HL-60/S4 (cell line): ENCODE results near the gene ABHD4.
"Not testable (repeated sequence)": the region's sequence is repeated elsewhere in the genome, so short reads cannot be mapped to it uniquely, and the experiment has no call there.

Source experiments
- in situ Hi-C: fragments of 300-500 bp; cut with MboI; formaldehyde crosslinking; loops from 2 replicates; pipeline ENCODE4 v1.14.3; 2022; ENCODE audit warnings: low sequenced_read_pairs

Gene ABHD4

GRCh38 chr14:22615765-22616164 lies 17.7 kb downstream of the ABHD4 start:
- in situ Hi-C loops: not testable (repeated sequence)

DNA sequence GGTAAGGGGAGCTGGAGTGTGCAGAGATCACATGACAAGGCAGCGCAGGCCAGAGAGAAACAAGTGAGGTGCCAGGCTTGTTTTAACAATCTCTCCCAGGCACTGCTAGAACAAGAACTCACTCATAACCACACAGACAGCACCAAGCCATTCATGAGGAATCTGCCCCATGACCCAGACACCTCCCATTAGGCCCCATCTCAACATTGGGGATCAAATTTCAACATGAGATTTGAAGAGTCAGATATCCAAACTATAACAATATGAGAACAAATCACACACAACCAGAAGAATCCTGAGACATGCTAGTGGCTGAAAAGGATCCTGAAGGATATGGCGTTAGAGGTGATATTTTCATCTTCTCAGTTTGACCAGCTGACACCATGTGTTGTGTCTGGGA lies 24.2 kb downstream of the ABHD4 start:
- in situ Hi-C loops: no loop called here

DNA sequence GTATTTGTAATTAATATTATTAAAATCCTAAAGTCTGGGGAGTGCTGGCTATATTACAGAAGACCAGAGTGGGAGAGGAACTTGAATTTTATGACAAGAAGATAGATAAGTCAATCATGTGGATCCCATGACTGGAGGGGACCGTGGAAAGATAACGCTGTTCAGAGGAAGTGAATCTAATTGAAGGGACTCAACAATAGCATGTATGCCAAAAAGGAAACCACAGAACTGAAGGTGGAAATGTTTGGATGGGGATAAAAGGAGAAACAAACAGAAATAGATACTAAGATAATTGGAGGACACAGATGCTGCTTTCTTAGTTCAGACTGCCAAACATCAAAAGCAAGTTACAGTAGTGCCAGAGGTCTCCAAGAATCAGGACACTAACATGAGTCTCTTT lies 24.9 kb downstream of the ABHD4 start:
- in situ Hi-C loops: no loop called here

GRCh38 chr14:22626590-22626989 lies 28.5 kb downstream of the ABHD4 start:
- in situ Hi-C loops: no loop called here

DNA sequence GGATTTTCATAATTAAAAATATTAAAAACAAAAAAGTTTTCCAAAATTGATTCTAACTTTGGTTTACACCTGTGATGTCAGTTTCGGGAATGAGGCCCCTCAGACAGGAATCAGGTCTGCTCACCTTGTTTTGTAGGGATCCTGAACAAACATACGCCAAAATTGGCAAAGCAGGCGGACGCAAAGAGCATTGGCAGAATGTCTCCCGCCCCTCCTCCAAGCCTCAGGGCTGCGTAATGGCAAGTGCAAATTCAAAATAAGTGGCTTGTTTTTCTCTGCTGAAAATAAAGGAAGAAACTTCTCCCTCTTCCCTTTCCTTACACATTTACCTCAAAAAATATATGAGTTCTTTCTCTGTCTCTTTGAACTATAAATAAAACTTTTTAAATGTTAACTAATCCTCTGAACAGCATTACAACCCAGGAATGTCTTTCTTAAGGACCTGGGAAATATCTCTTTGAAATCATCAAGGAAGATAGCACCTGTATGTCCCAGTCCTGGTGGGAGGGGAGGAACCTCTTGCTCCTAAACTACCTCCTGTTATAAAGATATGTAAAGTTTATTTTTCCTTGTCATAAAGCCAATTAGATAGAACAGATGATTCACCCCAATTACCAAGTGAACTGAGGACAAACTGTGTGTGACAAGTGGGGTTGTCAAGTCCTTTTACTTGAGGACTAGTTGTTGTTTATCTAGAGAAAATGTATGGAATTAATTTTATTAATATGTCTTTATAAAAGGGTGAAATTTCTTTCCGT lies 29.6 kb downstream of the ABHD4 start:
- in situ Hi-C loops: no loop called here

DNA sequence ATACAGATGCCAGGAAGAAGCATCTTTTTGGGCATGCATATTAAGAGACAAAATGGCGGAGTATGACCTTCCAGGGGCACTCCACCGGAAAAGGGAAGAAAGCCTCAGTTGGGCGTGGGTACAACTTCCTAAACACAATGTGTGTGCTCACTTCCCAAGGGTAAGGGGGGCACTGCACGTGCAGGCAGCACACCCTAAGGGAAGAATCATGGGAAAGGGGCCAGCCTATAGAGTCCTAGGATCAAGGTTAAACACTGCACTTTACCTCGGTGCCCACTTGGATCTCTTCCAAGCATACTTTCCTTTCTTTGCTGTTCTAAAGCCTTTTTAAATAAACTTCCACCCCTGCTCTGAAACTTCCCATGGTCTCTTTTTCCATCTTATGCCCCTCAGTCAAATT lies 31.3 kb downstream of the ABHD4 start:
- in situ Hi-C loops: no loop called here

DNA sequence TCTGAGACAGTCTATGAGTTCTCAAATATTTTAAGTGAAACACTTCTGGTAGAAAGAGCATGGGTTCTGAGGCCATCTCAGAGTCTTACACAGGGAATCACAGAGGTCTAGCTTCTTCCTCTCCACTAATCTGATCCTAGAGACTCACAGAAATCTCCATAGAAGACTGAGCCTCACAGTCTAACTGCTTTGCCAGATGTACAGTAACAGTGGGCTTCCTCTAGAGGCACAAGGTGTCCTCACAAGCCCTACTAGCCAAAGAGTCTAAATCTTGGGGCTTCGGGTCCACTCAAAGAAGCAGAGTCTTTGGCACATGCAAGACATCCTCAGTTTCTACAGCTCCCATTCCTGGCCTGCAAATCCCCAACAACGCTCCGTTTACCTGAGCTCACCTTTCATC lies 32.0 kb downstream of the ABHD4 start:
- in situ Hi-C loops: no loop called here

DNA sequence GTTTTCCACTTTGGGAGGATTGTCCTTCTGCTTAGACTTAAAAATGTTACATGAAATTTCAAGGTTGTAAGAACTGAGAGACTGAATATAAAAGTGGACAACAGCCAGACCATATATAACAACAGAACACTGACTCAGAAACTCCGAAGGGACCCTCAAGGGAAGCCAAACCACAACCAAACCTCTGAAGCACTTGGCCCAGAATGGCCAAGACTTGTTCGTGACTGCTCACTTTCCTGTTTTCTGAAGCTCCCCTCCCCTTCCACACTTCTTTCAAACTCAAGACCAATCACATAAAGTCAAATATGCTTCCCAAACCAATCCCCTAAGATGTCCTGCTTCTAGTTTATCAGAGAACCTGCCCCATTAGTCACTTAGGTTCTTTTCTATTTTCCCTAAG lies 32.4 kb downstream of the ABHD4 start:
- in situ Hi-C loops: no loop called here

DNA sequence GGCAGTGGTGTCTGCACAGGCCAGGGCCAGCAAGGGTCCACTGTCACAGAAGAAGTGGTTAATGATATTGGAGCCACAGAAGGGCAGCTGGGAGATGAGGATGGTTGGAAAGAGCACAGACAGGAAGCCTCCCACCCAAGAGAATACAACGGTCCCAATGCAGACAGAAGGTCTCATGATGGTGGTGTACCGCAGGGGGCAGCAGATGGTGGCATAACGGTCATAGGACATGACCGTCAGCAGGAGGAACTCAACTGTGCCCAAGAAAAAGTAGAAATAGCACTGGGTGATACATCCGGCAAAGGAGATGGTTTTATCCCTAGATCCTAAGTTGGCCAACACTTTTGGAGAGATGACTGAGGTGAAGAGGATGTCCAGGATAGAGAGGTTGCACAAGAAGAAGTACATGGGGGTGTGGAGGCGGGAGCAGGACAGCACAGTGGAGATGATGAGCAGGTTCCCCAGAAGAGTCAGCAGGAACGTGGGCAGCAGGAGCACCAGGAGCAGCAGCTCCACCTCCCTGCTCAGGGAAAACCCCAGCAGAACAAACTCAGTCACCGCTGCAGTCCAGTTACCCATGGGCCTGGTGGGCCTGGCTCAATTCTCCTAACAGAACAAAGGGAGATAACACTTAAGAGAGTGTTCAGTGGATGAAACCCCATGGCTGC lies 36.3 kb downstream of the ABHD4 start:
- in situ Hi-C loops: no loop called here

- in situ Hi-C loops: not testable (repeated sequence)
Observed at GRCh38 chr14:22635980-22636379, 37.9 kb downstream of the ABHD4 start.

- in situ Hi-C loops: loop anchor here (5.0 kb wide), 1 partner anchor 58 kb away; no protein-coding TSS in a partner anchor
Observed at GRCh38 chr14:22640192-22640591, 42.1 kb downstream of the ABHD4 start.

- in situ Hi-C loops: loop anchor here (5.0 kb wide), 1 partner anchor 60 kb away; no protein-coding TSS in a partner anchor
Observed at GRCh38 chr14:22641846-22642245, 43.7 kb downstream of the ABHD4 start.

DNA sequence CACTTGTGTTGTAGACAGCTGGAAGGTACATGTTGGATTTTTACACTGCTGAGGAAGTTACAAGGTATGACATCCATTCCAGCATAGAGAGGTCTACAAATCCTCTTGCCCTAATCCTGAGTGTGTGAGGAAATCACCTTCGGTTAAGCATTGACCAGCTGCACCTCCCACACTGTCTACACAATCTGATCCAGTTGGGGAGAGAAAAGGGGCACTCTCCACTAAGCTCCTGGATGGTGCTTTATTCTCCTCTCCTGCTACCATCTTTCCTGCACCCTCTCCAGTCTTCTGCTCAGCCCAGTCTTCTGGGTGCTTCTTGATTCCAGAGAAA lies 46.2 kb downstream of the ABHD4 start, which contains the start of gene OR6J1:
OR6J1 (minus strand) TSS at position 48 of the 331 bp plus-strand sequence. CDS start 9,541 bp downstream, outside the sequence.
- in situ Hi-C loops: loop anchor here (5.0 kb wide), 1 partner anchor 62 kb away; no protein-coding TSS in a partner anchor

GRCh38 chr14:22646570-22647254 lies 48.6 kb downstream of the ABHD4 start:
- in situ Hi-C loops: no loop called here

- in situ Hi-C loops: no loop called here
Observed at GRCh38 chr14:22648506-22648905, 50.4 kb downstream of the ABHD4 start.

- in situ Hi-C loops: loop anchor here (10.0 kb wide), 2 partner anchors 165 to 175 kb away; partner anchors contain the start of gene SLC7A7
Observed at GRCh38 chr14:22650046-22650739, 52.1 kb downstream of the ABHD4 start.

DNA sequence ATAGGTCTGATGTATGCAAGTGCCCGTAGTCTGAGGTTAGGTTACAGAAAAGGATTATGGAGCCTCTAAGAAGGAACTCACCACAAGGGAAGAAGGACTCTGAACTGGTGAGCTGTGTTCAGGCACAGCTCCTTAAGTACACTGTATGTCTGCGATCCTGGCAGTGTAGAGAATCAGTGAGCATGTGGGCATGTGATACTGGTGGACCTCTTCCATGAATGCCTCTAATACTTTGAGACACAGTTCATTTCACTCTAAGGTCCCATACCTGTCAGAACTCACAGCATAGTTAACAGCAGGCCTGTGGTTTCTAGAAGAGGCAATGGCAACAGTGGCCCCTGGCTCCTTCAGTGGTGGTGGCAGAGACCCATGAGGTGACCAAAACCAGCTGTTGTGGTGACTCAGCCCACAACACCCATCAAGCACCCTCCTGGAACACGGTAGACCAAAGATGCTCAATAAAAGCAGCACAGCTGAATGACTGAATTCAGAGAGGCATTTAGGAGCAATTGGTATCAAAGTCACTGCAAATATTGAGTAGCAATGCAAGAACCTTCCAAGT lies 52.9 kb downstream of the ABHD4 start:
- in situ Hi-C loops: loop anchor here (10.0 kb wide), 2 partner anchors 164 to 176 kb away; partner anchors contain the start of gene SLC7A7

- in situ Hi-C loops: loop anchor here (10.0 kb wide), 2 partner anchors 163 to 177 kb away; partner anchors contain the start of gene SLC7A7
Observed at GRCh38 chr14:22651586-22651985, 53.5 kb downstream of the ABHD4 start.

- in situ Hi-C loops: loop anchor here (10.0 kb wide), 2 partner anchors 162 to 178 kb away; partner anchors contain the start of gene SLC7A7
Observed at GRCh38 chr14:22653012-22653621, 55.0 kb downstream of the ABHD4 start.

GRCh38 chr14:22656226-22656625 lies 58.1 kb downstream of the ABHD4 start:
- in situ Hi-C loops: loop anchor here (10.0 kb wide), 2 partner anchors 159 to 181 kb away; partner anchors contain the start of gene SLC7A7
